SK-N-SH treated with all-trans-retinoic acid at 6 μM for 48 hours (cell line): Measurements from ENCODE around the gene TOB2.

ENCODE experiments used
- ATAC-seq: fragments of 200-7000 bp; cut with Tn5 transposase; 3 replicates; pipeline ENCODE4 v1.9.1; 2020; ENCODE audit warnings: mild to moderate bottlenecking, moderate library complexity
- ARNTL ChIP-seq: fragments of 450-650 bp; formaldehyde crosslinking; IDR thresholded peaks from 2 replicates; pipeline ENCODE4 v1.5.0; 2020; ENCODE audit warnings: low read depth, mild to moderate bottlenecking, moderate library complexity, borderline replicate concordance
- BACH2 ChIP-seq: fragments of 250-450 bp; sonication (Bioruptor Pico); IDR thresholded peaks from 2 replicates; pipeline ENCODE4 v1.9.0; 2021; ENCODE audit warnings: mild to moderate bottlenecking, borderline replicate concordance
- CREB5 ChIP-seq: fragments of 250-450 bp; sonication (Bioruptor Pico); IDR thresholded peaks from 2 replicates; pipeline ENCODE4 v1.5.1; 2020; ENCODE audit warnings: low read depth, mild to moderate bottlenecking, moderate library complexity
- CSDC2 ChIP-seq: fragments of 250-450 bp; sonication (Bioruptor Pico); IDR thresholded peaks from 2 replicates; pipeline ENCODE4 v1.5.0; 2020; ENCODE audit warnings: mild to moderate bottlenecking, moderate library complexity
- CSRNP3 ChIP-seq: fragments of 250-450 bp; sonication (Bioruptor Pico); IDR thresholded peaks from 2 replicates; pipeline ENCODE4 v1.5.1; 2021; ENCODE audit warnings: mild to moderate bottlenecking, moderate library complexity
- ESRRG ChIP-seq: fragments of 250-450 bp; sonication (Bioruptor Pico); IDR thresholded peaks from 2 replicates; pipeline ENCODE4 v1.6.1; 2021; ENCODE audit warnings: mild to moderate bottlenecking
- GLIS3 ChIP-seq: fragments of 250-450 bp; sonication (Bioruptor Pico); IDR thresholded peaks from 2 replicates; pipeline ENCODE4 v1.5.0; 2020; ENCODE audit warnings: mild to moderate bottlenecking, moderate library complexity
- ISL1 ChIP-seq: fragments of 250-450 bp; sonication (Bioruptor Pico); IDR thresholded peaks from 2 replicates; pipeline ENCODE4 v2.1.2; 2022; ENCODE audit warnings: mild to moderate bottlenecking, moderate library complexity
- OSR1 ChIP-seq: fragments of 250-450 bp; sonication (Bioruptor Pico); IDR thresholded peaks from 2 replicates; pipeline ENCODE4 v1.8.0; 2022; ENCODE audit warnings: moderate library complexity, mild to moderate bottlenecking, inconsistent platforms
- PATZ1 ChIP-seq: fragments of 250-450 bp; sonication (Bioruptor Pico); IDR thresholded peaks from 2 replicates; pipeline ENCODE4 v1.8.0; 2020; ENCODE audit warnings: mild to moderate bottlenecking, moderate library complexity, borderline replicate concordance
- PPARA ChIP-seq: fragments of 250-450 bp; sonication (Bioruptor Pico); IDR thresholded peaks from 2 replicates; pipeline ENCODE4 v1.5.0; 2020; ENCODE audit warnings: mild to moderate bottlenecking, borderline replicate concordance
- RARB ChIP-seq: fragments of 250-450 bp; sonication (Bioruptor Pico); IDR thresholded peaks from 2 replicates; pipeline ENCODE4 v1.8.0; 2021; ENCODE audit warnings: mild to moderate bottlenecking, moderate library complexity
- SNAI2 ChIP-seq: fragments of 250-450 bp; sonication (Bioruptor Pico); IDR thresholded peaks from 2 replicates; pipeline ENCODE4 v1.5.0; 2020; ENCODE audit warnings: mild to moderate bottlenecking, moderate library complexity
- TOX ChIP-seq: fragments of 250-450 bp; sonication (Bioruptor Pico); IDR thresholded peaks from 2 replicates; pipeline ENCODE4 v1.8.0; 2021; ENCODE audit warnings: mild to moderate bottlenecking, moderate library complexity, borderline replicate concordance
- ZC3H10 ChIP-seq: fragments of 250-450 bp; sonication (Bioruptor Pico); IDR thresholded peaks from 2 replicates; pipeline ENCODE4 v1.5.1; 2021; ENCODE audit warnings: mild to moderate bottlenecking, moderate library complexity
- ZFP3 ChIP-seq: fragments of 250-450 bp; sonication (Bioruptor Pico); IDR thresholded peaks from 2 replicates; pipeline ENCODE4 v1.5.0; 2020; ENCODE audit warnings: mild to moderate bottlenecking, moderate library complexity
- ZFP30 ChIP-seq: fragments of 450-650 bp; formaldehyde crosslinking; IDR thresholded peaks from 2 replicates; pipeline ENCODE4 v1.5.0; 2022; ENCODE audit warnings: mild to moderate bottlenecking, moderate library complexity
- ZNF565 ChIP-seq: fragments of 450-650 bp; formaldehyde crosslinking; conservative IDR thresholded peaks from 2 replicates; pipeline ENCODE4 v1.5.0; 2020; ENCODE audit warnings: low read depth, mild to moderate bottlenecking, moderate library complexity
- ZNF70 ChIP-seq: fragments of 450-650 bp; formaldehyde crosslinking; IDR thresholded peaks from 2 replicates; pipeline ENCODE4 v1.5.0; 2020; ENCODE audit warnings: mild to moderate bottlenecking, moderate library complexity
- ZNF8 ChIP-seq: fragments of 450-650 bp; formaldehyde crosslinking; IDR thresholded peaks from 2 replicates; pipeline ENCODE4 v1.5.0; 2020; ENCODE audit warnings: mild to moderate bottlenecking, moderate library complexity

TOB2 gene

GRCh38 chr22:41446639-41447434, at the start of gene TOB2:
TSS of gene TOB2 (minus strand) at chr22:41446801. CDS start at chr22:41437345, 9,456 bp downstream.
- peak; percentile 51 for ATAC-seq
- TF ChIP-seq ZFP3 (CRISPR knock-in tag) = no peak

GRCh38 chr22:41491374-41492100, 44.9 kb upstream of the TOB2 start:
- ATAC-seq = no peak
- no peak for TF ChIP-seq ESRRG (CRISPR knock-in tag)
- no peak for TF ChIP-seq ZFP30
- TF ChIP-seq ISL1 (CRISPR knock-in tag) = no peak
- TF ChIP-seq PPARA (CRISPR knock-in tag) = no peak
- TF ChIP-seq RARB (CRISPR knock-in tag) = no peak
- no peak for TF ChIP-seq CSDC2 (CRISPR knock-in tag)
- TF ChIP-seq TOX (CRISPR knock-in tag) = no peak
- no peak for TF ChIP-seq ZNF70 (CRISPR knock-in tag)
- TF ChIP-seq ARNTL (CRISPR knock-in tag) = no peak
- no peak for TF ChIP-seq ZNF8
- no peak for TF ChIP-seq CSRNP3 (CRISPR knock-in tag)
- TF ChIP-seq PATZ1 = no peak
- no peak for TF ChIP-seq GLIS3
- TF ChIP-seq SNAI2 (CRISPR knock-in tag) = no peak
- no peak for TF ChIP-seq BACH2 (CRISPR knock-in tag)
- no peak for TF ChIP-seq ZFP3 (CRISPR knock-in tag)

GRCh38 chr22:41488596-41489385, 42.2 kb upstream of the TOB2 start:
- no peak for ATAC-seq
- no peak for TF ChIP-seq ESRRG (CRISPR knock-in tag)
- TF ChIP-seq ZNF565 (CRISPR knock-in tag) = no peak
- no peak for TF ChIP-seq OSR1 (CRISPR knock-in tag)
- TF ChIP-seq ZC3H10 = no peak
- no peak for TF ChIP-seq BACH2 (CRISPR knock-in tag)
- TF ChIP-seq CSRNP3 (CRISPR knock-in tag) = no peak
- TF ChIP-seq ZFP3 (CRISPR knock-in tag) = no peak
- no peak for TF ChIP-seq GLIS3
- TF ChIP-seq ZNF70 (CRISPR knock-in tag) = no peak
- TF ChIP-seq CREB5 (CRISPR knock-in tag) = no peak
- no peak for TF ChIP-seq PATZ1
- no peak for TF ChIP-seq SNAI2 (CRISPR knock-in tag)
